IgD-negative memory B cell (primary cell): ENCODE measurements around the gene SLC30A2. TPM values are rescaled to one million over a fixed set of nuclear protein-coding genes. Genes with fewer than 3 reads are reported as not detected.

Experiments used
- H3K27ac Mint-ChIP-seq, 3 donors: one replicate each; pipeline ENCODE4 v1.8.0; 2020 to 2022; ENCODE audit warnings: mild to moderate bottlenecking in 3 of 3, mixed read lengths in 3 of 3, moderate library complexity in 1 of 3
- H3K27me3 Mint-ChIP-seq: one replicate; pipeline ENCODE4 v1.8.0; 2021; ENCODE audit warnings: mixed read lengths
- H3K36me3 Mint-ChIP-seq: one replicate; pipeline ENCODE4 v1.8.0; 2020; ENCODE audit warnings: mild to moderate bottlenecking, mixed read lengths
- H3K4me1 Mint-ChIP-seq, 3 donors: one replicate each; pipeline ENCODE4 v1.8.0; 2020 to 2022; ENCODE audit warnings: mixed read lengths in 3 of 3, mild to moderate bottlenecking in 1 of 3
- H3K4me3 Mint-ChIP-seq, 4 donors: one replicate each; pipeline ENCODE4 v1.8.0; 2020 to 2022; ENCODE audit warnings: mild to moderate bottlenecking in 4 of 4, mixed read lengths in 4 of 4, moderate library complexity in 3 of 4
- H3K9me3 Mint-ChIP-seq, 3 donors: one replicate each; pipeline ENCODE4 v1.8.0; 2020 to 2021; ENCODE audit warnings: mixed read lengths in 3 of 3, mild to moderate bottlenecking in 1 of 3
- polyA plus RNA-seq: library from polyadenylated mRNA; unstranded; fragments of 300-500 nt; fragmentation: Illumina TruSeq; gene quantifications from one replicate; pipeline ENCODE4 v1.2.3, GENCODE V29; 2021

Gene SLC30A2
- polyA plus RNA-seq, 1 donor from 2014 or later: not detected

- Mint-ChIP-seq H3K27me3 (peaks cover 4% of the 10 kb centered on the region), H3K4me3 (peak overlapping the region in 2 of 4 donors; percentile 36 to 68), H3K9me3 (no peaks in the 10 kb centered on the region), H3K4me1 (peaks cover 0 to 6% (median 0%) of the 10 kb centered on the region in 3 donors), H3K27ac (no peak overlapping the region), H3K36me3 (no peaks in the 10 kb centered on the region)
These were observed 8.0 kb downstream of the SLC30A2 start for GRCh38 chr1:26037904-26038303.

DNA sequence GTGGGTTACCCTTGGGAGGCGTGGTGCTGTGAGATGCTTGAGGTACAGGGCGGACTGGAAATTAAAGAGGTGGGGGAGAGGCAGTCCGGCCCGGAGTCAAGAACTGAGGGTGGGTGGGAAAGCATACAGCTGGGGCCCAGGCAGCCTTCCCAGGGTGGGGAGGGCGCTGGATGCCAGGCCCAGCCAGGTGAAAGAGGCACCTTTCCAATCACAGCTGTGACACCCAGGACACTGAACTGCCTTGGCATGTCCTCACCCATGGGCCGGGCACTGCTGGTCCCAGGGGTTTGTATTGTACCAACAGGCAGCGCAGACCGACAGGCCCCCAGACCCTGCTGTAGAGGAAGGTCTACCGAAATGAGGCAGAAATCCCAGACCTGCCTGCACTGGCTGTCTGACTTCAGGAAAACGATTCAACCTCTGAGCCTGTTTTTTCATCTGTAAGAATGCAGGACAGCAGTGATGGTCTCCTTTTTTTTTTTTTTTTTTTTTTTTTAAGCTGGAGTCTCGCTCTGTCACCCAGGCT lies 9.1 kb downstream of the SLC30A2 start:
- H3K9me3 Mint-ChIP-seq: no peaks in the 10 kb centered on the region
- peaks cover 0 to 6% (median 0%) of the 10 kb centered on the region in 3 donors for H3K4me1 Mint-ChIP-seq
- H3K27ac Mint-ChIP-seq: no peak overlapping the region
- peaks cover 7% of the 10 kb centered on the region for H3K27me3 Mint-ChIP-seq
- peak overlapping the region in 1 of 4 donors; percentile 92 for H3K4me3 Mint-ChIP-seq
- H3K36me3 Mint-ChIP-seq: no peaks in the 10 kb centered on the region

DNA sequence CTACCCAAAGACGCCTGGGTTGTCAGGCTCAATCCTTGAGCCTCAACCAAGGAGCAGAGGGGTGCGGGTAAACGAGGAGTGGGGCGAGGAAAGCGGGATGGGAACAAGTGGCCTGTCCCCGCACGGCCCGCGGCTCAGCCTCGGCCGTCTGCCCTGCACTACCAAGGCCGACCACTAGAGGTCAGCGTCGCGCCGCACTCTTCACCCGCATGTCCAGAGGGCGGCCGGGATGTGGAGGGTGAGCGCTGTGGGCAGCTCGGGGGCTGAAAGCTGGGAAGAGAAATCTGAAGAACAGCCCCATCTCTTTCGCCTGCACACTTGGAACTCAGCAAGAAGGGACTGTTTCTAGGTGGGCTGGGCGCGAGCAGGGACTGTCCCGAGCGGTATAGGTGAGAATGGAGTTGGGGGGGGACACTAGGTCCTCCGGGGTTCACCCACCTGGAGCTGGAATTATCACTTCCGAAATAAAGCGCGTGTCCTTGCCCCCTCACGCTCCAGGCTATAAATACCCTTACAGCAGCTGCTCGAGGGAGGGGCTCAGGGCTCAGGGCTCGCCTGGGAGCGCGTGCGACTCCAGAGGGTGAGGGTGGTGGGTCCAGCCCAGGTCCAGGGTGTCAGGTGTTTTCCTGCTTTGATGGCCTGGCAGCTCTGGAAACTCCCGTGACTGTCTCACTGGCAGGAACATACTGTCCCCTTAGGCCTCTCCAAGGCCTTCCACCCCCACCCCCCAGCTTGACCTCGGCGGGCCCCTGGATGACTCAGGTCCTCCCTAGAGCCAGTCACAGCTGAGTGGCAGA lies 9.8 kb downstream of the SLC30A2 start:
- peak overlapping the region; percentile 59 to 95 (median 93) for H3K27ac Mint-ChIP-seq
- peaks cover 9% of the 10 kb centered on the region for H3K27me3 Mint-ChIP-seq
- H3K36me3 Mint-ChIP-seq: no peaks in the 10 kb centered on the region
- H3K9me3 Mint-ChIP-seq: no peaks in the 10 kb centered on the region
- H3K4me1 Mint-ChIP-seq: peaks cover 0 to 6% (median 0%) of the 10 kb centered on the region in 3 donors
- peak overlapping the region; percentile 92 to 100 (median 96) for H3K4me3 Mint-ChIP-seq

DNA sequence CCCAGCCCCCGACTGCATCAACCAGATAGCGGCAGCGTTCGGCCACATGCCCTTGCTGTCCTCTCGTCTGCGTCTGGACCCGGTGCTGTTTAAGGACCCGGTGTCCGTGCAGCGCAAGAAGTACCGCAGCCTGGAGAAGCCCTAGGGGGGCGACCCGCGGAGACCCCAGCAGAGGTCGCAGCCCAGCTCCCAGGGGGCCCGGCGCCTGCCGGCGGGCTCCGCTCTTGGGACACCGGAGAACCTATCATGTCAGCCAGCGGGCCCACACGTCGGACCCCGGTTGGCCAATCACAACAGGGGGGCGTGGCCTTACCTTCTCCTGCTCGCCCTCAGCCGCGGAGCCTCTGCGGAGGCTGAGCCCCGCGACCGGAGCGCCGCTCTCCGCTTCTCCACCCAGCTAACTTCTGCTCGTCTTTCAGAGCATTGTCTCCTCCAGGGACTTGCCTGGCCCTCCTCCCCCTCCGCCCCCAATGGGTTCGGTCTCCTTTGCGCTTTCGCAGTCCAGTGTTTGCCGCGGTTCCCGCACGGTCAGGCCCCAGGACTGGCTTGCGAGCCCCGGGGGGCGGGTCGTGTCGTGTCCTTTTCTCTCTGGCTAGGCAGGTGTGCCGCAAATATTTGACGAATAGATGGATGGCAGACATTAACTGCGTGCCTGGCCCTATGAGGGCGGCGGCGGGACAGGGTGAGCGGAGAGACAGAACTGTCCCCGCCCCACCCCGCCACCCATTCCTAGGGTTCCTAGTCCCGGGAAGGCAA lies 10.5 kb downstream of the SLC30A2 start:
- Mint-ChIP-seq H3K4me3 (peak overlapping the region; percentile 92 to 100 (median 96)), H3K27me3 (peaks cover 7% of the 10 kb centered on the region), H3K4me1 (peaks cover 0 to 6% (median 0%) of the 10 kb centered on the region in 3 donors), H3K9me3 (no peaks in the 10 kb centered on the region), H3K36me3 (no peaks in the 10 kb centered on the region), H3K27ac (peak overlapping the region; percentile 59 to 95 (median 93))

GRCh38 chr1:26034504-26035202 lies 11.3 kb downstream of the SLC30A2 start:
- peak overlapping the region; percentile 92 to 100 (median 96) for H3K4me3 Mint-ChIP-seq
- no peaks in the 10 kb centered on the region for H3K36me3 Mint-ChIP-seq
- peaks cover 7% of the 10 kb centered on the region for H3K27me3 Mint-ChIP-seq
- peaks cover 0 to 6% (median 0%) of the 10 kb centered on the region in 3 donors for H3K4me1 Mint-ChIP-seq
- no peak overlapping the region for H3K27ac Mint-ChIP-seq
- no peaks in the 10 kb centered on the region for H3K9me3 Mint-ChIP-seq

- no peaks in the 10 kb centered on the region for H3K9me3 Mint-ChIP-seq
- peaks cover 9% of the 10 kb centered on the region for H3K27me3 Mint-ChIP-seq
- peak overlapping the region in 1 of 4 donors; percentile 92 for H3K4me3 Mint-ChIP-seq
- no peaks in the 10 kb centered on the region for H3K36me3 Mint-ChIP-seq
- H3K27ac Mint-ChIP-seq: peak overlapping the region in 1 of 3 donors; percentile 6
- peaks cover 0 to 6% (median 0%) of the 10 kb centered on the region in 3 donors for H3K4me1 Mint-ChIP-seq
These were observed 13.1 kb downstream of the SLC30A2 start for GRCh38 chr1:26032656-26033357.

GRCh38 chr1:26031611-26032220 lies 14.2 kb downstream of the SLC30A2 start:
- H3K4me1 Mint-ChIP-seq: peaks cover 0 to 6% (median 0%) of the 10 kb centered on the region in 3 donors
- peak overlapping the region in 1 of 4 donors; percentile 92 for H3K4me3 Mint-ChIP-seq
- H3K9me3 Mint-ChIP-seq: no peaks in the 10 kb centered on the region
- peaks cover 9% of the 10 kb centered on the region for H3K27me3 Mint-ChIP-seq
- H3K27ac Mint-ChIP-seq: no peak overlapping the region
- no peaks in the 10 kb centered on the region for H3K36me3 Mint-ChIP-seq

GRCh38 chr1:26031196-26031595 lies 14.7 kb downstream of the SLC30A2 start:
- Mint-ChIP-seq H3K9me3 (no peaks in the 10 kb centered on the region), H3K27ac (no peak overlapping the region), H3K4me1 (peaks cover 0 to 6% (median 0%) of the 10 kb centered on the region in 3 donors), H3K27me3 (peaks cover 9% of the 10 kb centered on the region), H3K36me3 (no peaks in the 10 kb centered on the region), H3K4me3 (no peak overlapping the region)

- Mint-ChIP-seq H3K4me1 (peaks cover 0 to 6% (median 0%) of the 10 kb centered on the region in 3 donors), H3K27me3 (peaks cover 7% of the 10 kb centered on the region), H3K36me3 (no peaks in the 10 kb centered on the region), H3K9me3 (no peaks in the 10 kb centered on the region), H3K27ac (no peak overlapping the region), H3K4me3 (no peak overlapping the region)
These were observed 15.9 kb downstream of the SLC30A2 start for GRCh38 chr1:26029864-26030481.

DNA sequence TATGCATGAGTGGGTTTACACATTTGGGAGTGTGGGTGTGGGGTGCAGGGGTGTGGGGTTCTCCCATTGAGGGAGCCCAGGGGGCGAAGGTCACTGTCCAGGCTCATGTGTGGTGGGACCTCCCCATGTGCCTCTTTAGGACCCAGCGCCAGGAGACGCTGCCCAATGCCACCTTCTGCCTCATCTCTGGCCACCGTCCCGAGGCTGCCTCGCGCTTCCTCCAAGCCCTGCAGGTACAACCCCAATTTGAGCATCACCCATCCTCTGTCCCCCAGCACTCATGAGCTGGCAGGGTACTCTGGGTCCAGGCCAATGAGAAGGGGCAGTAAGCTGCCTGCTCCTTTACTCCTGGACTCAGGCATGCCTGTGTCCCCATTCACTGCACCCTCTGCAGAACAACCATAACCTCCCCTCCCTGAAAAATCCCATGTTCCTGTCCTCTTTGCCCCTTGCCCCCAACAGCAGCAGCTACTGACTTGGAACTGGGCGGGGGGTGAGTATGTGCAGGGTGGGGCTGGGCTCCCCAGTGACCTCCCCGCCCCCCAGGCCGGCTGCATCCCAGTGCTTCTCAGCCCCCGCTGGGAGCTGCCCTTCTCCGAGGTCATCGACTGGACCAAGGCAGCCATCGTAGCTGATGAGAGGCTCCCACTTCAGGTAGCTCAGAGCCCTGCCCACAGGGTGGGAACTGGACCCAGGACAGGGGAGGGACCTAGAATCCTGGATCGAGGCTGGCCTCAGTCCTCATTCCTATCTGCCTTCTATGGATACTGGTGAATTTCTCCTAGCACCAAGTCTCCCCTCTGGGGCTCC lies 16.7 kb downstream of the SLC30A2 start:
- Mint-ChIP-seq H3K27me3 (peaks cover 7% of the 10 kb centered on the region), H3K4me3 (no peak overlapping the region), H3K36me3 (no peaks in the 10 kb centered on the region), H3K9me3 (no peaks in the 10 kb centered on the region), H3K27ac (peak overlapping the region in 1 of 3 donors; percentile 84), H3K4me1 (no peaks in the 10 kb centered on the region)

DNA sequence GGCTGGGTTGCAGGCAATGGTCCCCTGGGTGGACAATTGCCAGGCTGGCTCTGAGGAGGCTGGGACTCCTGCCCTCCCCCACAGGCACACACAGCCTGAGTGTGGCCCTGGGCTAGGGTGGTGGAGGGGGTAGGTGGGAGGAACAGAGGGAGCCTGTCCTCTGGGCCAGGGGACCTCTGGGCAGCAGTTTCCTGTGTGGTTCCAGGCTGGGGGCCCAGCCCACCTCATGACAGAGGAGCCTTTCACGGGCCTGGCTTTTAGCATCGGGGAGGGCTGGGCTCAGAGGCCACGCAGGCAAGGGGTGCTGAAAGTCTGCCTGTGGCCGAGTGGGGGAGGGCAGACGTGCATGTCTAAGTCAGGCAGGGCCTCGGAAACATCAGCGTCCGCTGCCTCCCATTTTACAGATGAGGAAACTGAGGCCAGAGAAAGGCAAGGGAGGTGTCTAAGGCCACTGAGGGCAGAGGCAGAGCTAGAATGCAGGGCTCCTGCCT lies 17.4 kb downstream of the SLC30A2 start:
- Mint-ChIP-seq H3K36me3 (no peaks in the 10 kb centered on the region), H3K9me3 (no peaks in the 10 kb centered on the region), H3K4me1 (no peaks in the 10 kb centered on the region), H3K27me3 (peaks cover 7% of the 10 kb centered on the region), H3K27ac (no peak overlapping the region), H3K4me3 (no peak overlapping the region)

GRCh38 chr1:26027716-26028489 lies 18.0 kb downstream of the SLC30A2 start:
- no peak overlapping the region for H3K4me3 Mint-ChIP-seq
- no peak overlapping the region for H3K27ac Mint-ChIP-seq
- peaks cover 7% of the 10 kb centered on the region for H3K27me3 Mint-ChIP-seq
- H3K4me1 Mint-ChIP-seq: no peaks in the 10 kb centered on the region
- H3K36me3 Mint-ChIP-seq: no peaks in the 10 kb centered on the region
- no peaks in the 10 kb centered on the region for H3K9me3 Mint-ChIP-seq
